ENCODE measurements around the gene TMOD4.

TMOD4 gene

DNA sequence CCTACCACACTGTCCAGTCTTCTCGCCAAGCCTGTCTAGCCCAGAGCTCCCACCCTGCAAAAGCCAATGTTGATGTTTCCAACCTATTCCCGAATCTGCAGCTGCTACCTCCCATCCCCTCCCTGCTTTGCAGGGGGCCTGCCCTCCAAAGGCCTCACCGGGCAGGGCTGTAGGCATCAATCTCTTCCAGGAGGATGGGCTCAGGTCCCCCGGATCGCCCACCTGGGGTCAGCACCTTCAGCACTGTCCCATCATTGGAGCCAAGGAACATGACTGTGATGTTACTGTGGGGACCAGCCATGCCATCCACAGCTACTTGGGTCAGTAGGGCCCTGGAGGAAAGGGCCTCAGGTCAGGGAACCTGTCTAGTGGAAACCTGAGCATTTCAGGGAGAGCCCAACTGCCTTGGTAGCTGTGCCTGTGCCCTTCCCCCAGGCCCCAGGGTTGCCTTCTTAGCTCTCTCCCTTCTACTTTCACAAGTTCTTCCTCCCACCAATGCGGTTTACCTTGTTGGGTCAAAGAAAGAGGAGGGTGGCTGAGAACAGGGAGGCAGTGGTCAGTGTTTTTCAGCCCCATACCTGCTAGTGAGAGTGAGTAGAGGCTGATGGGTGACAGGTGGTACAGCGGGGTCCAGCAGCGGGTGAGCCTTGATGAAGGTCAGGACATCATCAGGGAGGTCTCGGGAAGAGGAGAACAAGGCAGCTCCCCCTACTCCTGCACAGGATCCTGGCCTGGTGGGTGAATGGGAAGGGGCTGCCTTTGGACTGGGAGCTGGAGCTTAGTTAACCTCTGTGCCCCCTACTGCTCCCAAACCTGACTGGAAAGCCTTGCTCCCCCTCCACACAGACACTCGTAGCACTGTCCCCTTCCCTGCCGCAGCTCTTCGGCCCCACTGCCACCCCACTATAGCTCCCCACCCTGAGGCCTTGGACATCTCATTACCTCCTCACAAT, 40.1 kb downstream of the TMOD4 start:
- TF ChIP-seq, protein P1, sequence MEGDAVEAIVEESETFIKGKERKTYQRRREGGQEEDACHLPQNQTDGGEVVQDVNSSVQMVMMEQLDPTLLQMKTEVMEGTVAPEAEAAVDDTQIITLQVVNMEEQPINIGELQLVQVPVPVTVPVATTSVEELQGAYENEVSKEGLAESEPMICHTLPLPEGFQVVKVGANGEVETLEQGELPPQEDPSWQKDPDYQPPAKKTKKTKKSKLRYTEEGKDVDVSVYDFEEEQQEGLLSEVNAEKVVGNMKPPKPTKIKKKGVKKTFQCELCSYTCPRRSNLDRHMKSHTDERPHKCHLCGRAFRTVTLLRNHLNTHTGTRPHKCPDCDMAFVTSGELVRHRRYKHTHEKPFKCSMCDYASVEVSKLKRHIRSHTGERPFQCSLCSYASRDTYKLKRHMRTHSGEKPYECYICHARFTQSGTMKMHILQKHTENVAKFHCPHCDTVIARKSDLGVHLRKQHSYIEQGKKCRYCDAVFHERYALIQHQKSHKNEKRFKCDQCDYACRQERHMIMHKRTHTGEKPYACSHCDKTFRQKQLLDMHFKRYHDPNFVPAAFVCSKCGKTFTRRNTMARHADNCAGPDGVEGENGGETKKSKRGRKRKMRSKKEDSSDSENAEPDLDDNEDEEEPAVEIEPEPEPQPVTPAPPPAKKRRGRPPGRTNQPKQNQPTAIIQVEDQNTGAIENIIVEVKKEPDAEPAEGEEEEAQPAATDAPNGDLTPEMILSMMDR (IDR thresholded peaks at IDR 0.05; ENCODE audit: poor library complexity, severe bottlenecking): no peak
- ATAC-seq (ENCODE audit: low read depth): no peak
- Histone ChIP-seq H3K27ac (ENCODE audit: poor library complexity, severe bottlenecking) (no peak overlapping the region), H3K4me1 (ENCODE audit: insufficient read depth, poor library complexity, severe bottlenecking) (no peaks in the 10 kb centered on the region), H3K4me3 (ENCODE audit: severe bottlenecking) (no peak overlapping the region), H3K36me3 (ENCODE audit: low read depth) (no peaks in the 10 kb centered on the region), H3K9me3 (ENCODE audit: severe bottlenecking) (no peaks in the 10 kb centered on the region), H3K27me3 (ENCODE audit: insufficient read depth, poor library complexity, severe bottlenecking) (no peaks in the 10 kb centered on the region)
- no peak for DNase-seq (ENCODE audit: low spot score)

DNA sequence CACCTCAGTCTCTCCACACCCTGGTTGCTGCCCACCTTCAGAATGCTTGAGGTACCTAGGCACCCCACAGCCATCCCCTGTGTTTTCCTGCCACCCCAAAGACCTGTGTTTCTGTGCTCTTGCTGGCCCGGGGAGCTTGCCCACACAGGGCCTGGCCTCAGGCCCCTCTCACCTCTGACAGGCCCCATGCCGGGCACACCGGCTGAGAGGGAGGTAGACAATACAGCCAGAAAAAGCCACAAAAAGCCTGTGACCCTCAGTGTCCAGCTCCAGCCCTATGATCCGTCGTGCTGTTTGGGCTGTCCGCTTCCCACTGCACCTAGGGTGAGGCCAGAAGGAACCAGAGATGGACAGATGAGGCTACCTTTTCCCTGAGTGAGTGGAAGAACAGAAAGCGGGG, 40.8 kb downstream of the TMOD4 start:
- no peak overlapping the region for H3K4me3 ChIP-seq (ENCODE audit: severe bottlenecking)
- H3K27ac ChIP-seq (ENCODE audit: poor library complexity, severe bottlenecking): no peak overlapping the region
- H3K27me3 ChIP-seq (ENCODE audit: insufficient read depth, poor library complexity, severe bottlenecking): no peaks in the 10 kb centered on the region
- TF ChIP-seq, protein P1 (IDR thresholded peaks at IDR 0.05; ENCODE audit: poor library complexity, severe bottlenecking): no peak
- no peaks in the 10 kb centered on the region for H3K36me3 ChIP-seq (ENCODE audit: low read depth)
- ATAC-seq (ENCODE audit: low read depth): no peak
- DNase-seq (ENCODE audit: low spot score): no peak
- no peaks in the 10 kb centered on the region for H3K9me3 ChIP-seq (ENCODE audit: severe bottlenecking)
- no peaks in the 10 kb centered on the region for H3K4me1 ChIP-seq (ENCODE audit: insufficient read depth, poor library complexity, severe bottlenecking)

GRCh38 chr1:151134396-151134795, 41.4 kb downstream of the TMOD4 start:
- DNase-seq (ENCODE audit: low spot score): no peak
- TF ChIP-seq, protein P1 (IDR thresholded peaks at IDR 0.05; ENCODE audit: poor library complexity, severe bottlenecking): no peak
- Histone ChIP-seq H3K4me1 (ENCODE audit: insufficient read depth, poor library complexity, severe bottlenecking) (no peaks in the 10 kb centered on the region), H3K36me3 (ENCODE audit: low read depth) (no peaks in the 10 kb centered on the region), H3K27me3 (ENCODE audit: insufficient read depth, poor library complexity, severe bottlenecking) (no peaks in the 10 kb centered on the region), H3K4me3 (ENCODE audit: severe bottlenecking) (no peak overlapping the region), H3K27ac (ENCODE audit: poor library complexity, severe bottlenecking) (no peak overlapping the region), H3K9me3 (ENCODE audit: severe bottlenecking) (no peaks in the 10 kb centered on the region)
- no peak for ATAC-seq (ENCODE audit: low read depth)

- no peak overlapping the region for H3K4me3 ChIP-seq (ENCODE audit: severe bottlenecking)
- H3K36me3 ChIP-seq (ENCODE audit: low read depth): no peaks in the 10 kb centered on the region
- no peaks in the 10 kb centered on the region for H3K9me3 ChIP-seq (ENCODE audit: severe bottlenecking)
- no peak overlapping the region for H3K27ac ChIP-seq (ENCODE audit: poor library complexity, severe bottlenecking)
- no peaks in the 10 kb centered on the region for H3K27me3 ChIP-seq (ENCODE audit: insufficient read depth, poor library complexity, severe bottlenecking)
- TF ChIP-seq, protein P1 (IDR thresholded peaks at IDR 0.05; ENCODE audit: poor library complexity, severe bottlenecking): no peak
- ATAC-seq (ENCODE audit: low read depth) (no peak), DNase-seq (ENCODE audit: low spot score) (no peak)
- H3K4me1 ChIP-seq (ENCODE audit: insufficient read depth, poor library complexity, severe bottlenecking): no peaks in the 10 kb centered on the region
These were observed 42.6 kb downstream of the TMOD4 start for GRCh38 chr1:151133018-151133806.

All from RWPE2 (cell line).